Measurements from ENCODE around the gene PRKAB1. TPM values are rescaled to one million over a fixed set of nuclear protein-coding genes. Genes with fewer than 3 reads are reported as not detected.
"Not testable (repeated sequence)": the region's sequence is repeated elsewhere in the genome, so short reads cannot be mapped to it uniquely, and the experiment has no call there.

The PRKAB1 gene
- total RNA-seq = 27.6 to 33.9 TPM (median 30.5 TPM) in 3 replicates

GRCh38 chr12:119667577-119668323, at the start of gene PRKAB1:
Gene PRKAB1 (plus strand): TSS chr12:119668133. CDS start chr12:119668245, 112 bp downstream.
- H3K36me3 Mint-ChIP-seq = peaks cover 11% of the 10 kb centered on the region
- peaks cover 18% of the 10 kb centered on the region for H3K27me3 Mint-ChIP-seq (ENCODE audit: low read depth)
- H3K27ac Mint-ChIP-seq = peak within 1 kb of the TSS; percentile 93
- H3K4me1 Mint-ChIP-seq = peaks cover 25% of the 10 kb centered on the region
- peak; percentile 57 for TF ChIP-seq CTCF (IDR thresholded peaks at IDR 0.05; ENCODE audit: unreplicated experiment)
- H3K9me3 Mint-ChIP-seq = no peaks in the 10 kb centered on the region
- peak within 1 kb of the TSS; percentile 89 for H3K4me3 Mint-ChIP-seq
- DNase-seq (ENCODE audit: low spot score in 2 of 2, unreplicated experiment in 2 of 2) = peak; percentile 93 to 97

- not testable (repeated sequence) for DNase-seq (ENCODE audit: low spot score in 2 of 2, unreplicated experiment in 2 of 2); H3K9me3 Mint-ChIP-seq; H3K36me3 Mint-ChIP-seq; H3K4me1 Mint-ChIP-seq; H3K27ac Mint-ChIP-seq; H3K4me3 Mint-ChIP-seq
- H3K27me3 Mint-ChIP-seq (ENCODE audit: low read depth) = peaks cover 34% of the 10 kb centered on the region
These were observed 49.5 kb upstream of the PRKAB1 start for GRCh38 chr12:119618328-119618896.

GRCh38 chr12:119620490-119620889, 47.4 kb upstream of the PRKAB1 start:
- no peaks in the 10 kb centered on the region for H3K4me1 Mint-ChIP-seq
- no peak for DNase-seq (ENCODE audit: low spot score in 2 of 2, unreplicated experiment in 2 of 2)
- H3K27me3 Mint-ChIP-seq (ENCODE audit: low read depth) = peaks cover 34% of the 10 kb centered on the region
- H3K27ac Mint-ChIP-seq = no peak overlapping the region
- TF ChIP-seq CTCF (IDR thresholded peaks at IDR 0.05; ENCODE audit: unreplicated experiment) = no peak
- no peak overlapping the region for H3K4me3 Mint-ChIP-seq
- no peaks in the 10 kb centered on the region for H3K36me3 Mint-ChIP-seq
- H3K9me3 Mint-ChIP-seq = peaks cover 2% of the 10 kb centered on the region

GRCh38 chr12:119621878-119622277, 46.1 kb upstream of the PRKAB1 start:
- Mint-ChIP-seq H3K27me3 (ENCODE audit: low read depth) (peaks cover 26% of the 10 kb centered on the region), H3K4me3 (no peak overlapping the region), H3K4me1 (no peaks in the 10 kb centered on the region), H3K36me3 (no peaks in the 10 kb centered on the region), H3K27ac (no peak overlapping the region), H3K9me3 (peaks cover 2% of the 10 kb centered on the region)
- no peak for TF ChIP-seq CTCF (IDR thresholded peaks at IDR 0.05; ENCODE audit: unreplicated experiment)
- no peak for DNase-seq (ENCODE audit: low spot score in 2 of 2, unreplicated experiment in 2 of 2)

- no peak overlapping the region for H3K4me3 Mint-ChIP-seq
- TF ChIP-seq CTCF (IDR thresholded peaks at IDR 0.05; ENCODE audit: unreplicated experiment) = no peak
- no peaks in the 10 kb centered on the region for H3K4me1 Mint-ChIP-seq
- no peaks in the 10 kb centered on the region for H3K9me3 Mint-ChIP-seq
- no peaks in the 10 kb centered on the region for H3K36me3 Mint-ChIP-seq
- no peak for DNase-seq (ENCODE audit: low spot score in 2 of 2, unreplicated experiment in 2 of 2)
- H3K27me3 Mint-ChIP-seq (ENCODE audit: low read depth) = peaks cover 24% of the 10 kb centered on the region
- H3K27ac Mint-ChIP-seq = no peak overlapping the region
These were observed 43.0 kb upstream of the PRKAB1 start for GRCh38 chr12:119624966-119625365.

- no peaks in the 10 kb centered on the region for H3K4me1 Mint-ChIP-seq
- H3K27me3 Mint-ChIP-seq (ENCODE audit: low read depth) = peaks cover 20% of the 10 kb centered on the region
- no peaks in the 10 kb centered on the region for H3K36me3 Mint-ChIP-seq
- H3K4me3 Mint-ChIP-seq = no peak overlapping the region
- H3K27ac Mint-ChIP-seq = no peak overlapping the region
- H3K9me3 Mint-ChIP-seq = peaks cover 5% of the 10 kb centered on the region
- DNase-seq (ENCODE audit: low spot score in 2 of 2, unreplicated experiment in 2 of 2) = no peak
- TF ChIP-seq CTCF (IDR thresholded peaks at IDR 0.05; ENCODE audit: unreplicated experiment) = no peak
These were observed 40.8 kb upstream of the PRKAB1 start for GRCh38 chr12:119627019-119627643.
